ENCODE data around the gene AGPAT1. TPM values are rescaled to one million over a fixed set of nuclear protein-coding genes. Genes with fewer than 3 reads are reported as not detected.

Gene AGPAT1
- polyA plus RNA-seq, 2 of the 4 experiments (the other 2 are of a cell fraction), result 29.4 to 40.6 TPM

GRCh38 chr6:32147401-32148132 lies 28.3 kb downstream of the AGPAT1 start:
- CTCF ChIA-PET, result interaction anchor here (4.2 kb wide), 1 partner anchor 29 kb away, joined by 15 read pairs; no protein-coding TSS in a partner anchor
- peaks cover 8% of the 10 kb centered on the region; the same call in 2 of the 3 replicates for H3K4me1 ChIP-seq
- DNase-seq (ENCODE audit: low read depth in 1 of 2, low spot score in 1 of 2), result no peak
- H3K4me3 ChIP-seq, result no peak overlapping the region
- no peak overlapping the region for H3K4me2 ChIP-seq
- TF ChIP-seq RAD21 (conservative IDR thresholded peaks at IDR 0.05 in 1 of 2, IDR thresholded peaks at IDR 0.05 in 1 of 2) (0 out of 5 replicates have a peak, but pooled peaks of 1 of the 2 experiments have one; percentile 16), NPAS2 (CRISPR knock-in tag; IDR thresholded peaks at IDR 0.05; ENCODE audit: borderline replicate concordance) (no peak)
- H3K27ac ChIP-seq, result no peak overlapping the region
- WGBS (ENCODE audit: missing lambda C conversion rate), result 90% methylated on average over 4 of the region's 4 CpGs
- peak in 1 of 2 experiments; percentile 52; a peak in 3 of 6 replicates for ATAC-seq
- no peak for FAIRE-seq
- no peaks in the 10 kb centered on the region for H3K9me3 ChIP-seq
- POLR2A ChIA-PET, result no interaction called here

DNA sequence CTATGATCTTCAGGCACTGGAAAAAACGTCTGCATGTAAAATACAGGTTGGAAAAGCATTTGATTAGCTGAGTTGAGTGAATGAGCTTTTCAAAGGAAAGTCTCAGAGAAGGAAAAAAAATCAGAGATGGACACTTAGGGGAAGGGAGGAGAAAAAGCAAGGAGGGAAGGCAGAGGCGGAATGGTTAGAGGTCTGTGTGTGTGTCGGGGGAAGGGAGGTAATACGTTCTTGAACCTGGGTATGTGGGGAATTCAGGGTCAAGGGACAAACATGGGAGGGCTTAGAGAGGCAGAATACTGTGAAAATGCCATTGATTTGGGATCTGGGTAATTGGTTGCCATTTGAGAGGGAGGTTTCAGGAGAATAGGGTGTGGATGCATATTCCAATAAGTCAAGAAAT lies 29.2 kb downstream of the AGPAT1 start:
- Histone ChIP-seq H3K9me3 (no peaks in the 10 kb centered on the region), H3K4me2 (peak overlapping the region; percentile 16; the same call in 1 of the 3 replicates), H3K27ac (peak overlapping the region; percentile 55 to 65; a peak in 4 of 6 replicates), H3K4me1 (peaks cover 8% of the 10 kb centered on the region; the same call in 2 of the 3 replicates), H3K4me3 (no peak overlapping the region)
- TF ChIP-seq EHMT2 (IDR thresholded peaks at IDR 0.05; ENCODE audit: low read depth) (no peak), JUNB (IDR thresholded peaks at IDR 0.05) (no peak), ZC3H11A (IDR thresholded peaks at IDR 0.05) (no peak), RCOR1 (IDR thresholded peaks at IDR 0.05; ENCODE audit: low read depth, low read length) (no peak), KDM1A (IDR thresholded peaks at IDR 0.05; ENCODE audit: low read depth) (no peak), ZNF302 (CRISPR knock-in tag; IDR thresholded peaks at IDR 0.05) (no peak), CHD2 (IDR thresholded peaks at IDR 0.05; ENCODE audit: low read length, partially characterized antibody) (no peak), ZFP36 (IDR thresholded peaks at IDR 0.05; ENCODE audit: borderline replicate concordance, partially characterized antibody) (no peak), ELK1 (IDR thresholded peaks at IDR 0.05; ENCODE audit: low read depth, low read length) (no peak), NPAS2 (CRISPR knock-in tag; IDR thresholded peaks at IDR 0.05; ENCODE audit: borderline replicate concordance) (no peak), RFX5 (IDR thresholded peaks at IDR 0.05) (no peak), CEBPB (IDR thresholded peaks at IDR 0.05) (no peak), EP300 (IDR thresholded peaks at IDR 0.05) (no peak), MYC (IDR thresholded peaks at IDR 0.05; ENCODE audit: borderline replicate concordance, low read length) (no peak), PHF8 (IDR thresholded peaks at IDR 0.05; ENCODE audit: borderline replicate concordance, low read depth) (no peak), RAD21 (conservative IDR thresholded peaks at IDR 0.05 in 1 of 2, IDR thresholded peaks at IDR 0.05 in 1 of 2) (no peak), GATA3 (IDR thresholded peaks at IDR 0.05; ENCODE audit: borderline replicate concordance) (no peak), HOXB13 (CRISPR knock-in tag; IDR thresholded peaks at IDR 0.05; ENCODE audit: low read depth) (no peak)
- TF ChIP-seq, protein P1, sequence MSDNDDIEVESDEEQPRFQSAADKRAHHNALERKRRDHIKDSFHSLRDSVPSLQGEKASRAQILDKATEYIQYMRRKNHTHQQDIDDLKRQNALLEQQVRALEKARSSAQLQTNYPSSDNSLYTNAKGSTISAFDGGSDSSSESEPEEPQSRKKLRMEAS (IDR thresholded peaks at IDR 0.05), result no peak
- TF ChIP-seq, protein P2, sequence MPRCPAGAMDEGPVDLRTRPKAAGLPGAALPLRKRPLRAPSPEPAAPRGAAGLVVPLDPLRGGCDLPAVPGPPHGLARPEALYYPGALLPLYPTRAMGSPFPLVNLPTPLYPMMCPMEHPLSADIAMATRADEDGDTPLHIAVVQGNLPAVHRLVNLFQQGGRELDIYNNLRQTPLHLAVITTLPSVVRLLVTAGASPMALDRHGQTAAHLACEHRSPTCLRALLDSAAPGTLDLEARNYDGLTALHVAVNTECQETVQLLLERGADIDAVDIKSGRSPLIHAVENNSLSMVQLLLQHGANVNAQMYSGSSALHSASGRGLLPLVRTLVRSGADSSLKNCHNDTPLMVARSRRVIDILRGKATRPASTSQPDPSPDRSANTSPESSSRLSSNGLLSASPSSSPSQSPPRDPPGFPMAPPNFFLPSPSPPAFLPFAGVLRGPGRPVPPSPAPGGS (IDR thresholded peaks at IDR 0.05), result no peak
- ChIA-PET CTCF (interaction anchor here (4.2 kb wide), 1 partner anchor 29 kb away, joined by 15 read pairs; no protein-coding TSS in a partner anchor), POLR2A (no interaction called here)
- 57% methylated on average over 4 of the region's 4 CpGs for WGBS (ENCODE audit: missing lambda C conversion rate)
- FAIRE-seq (no peak), DNase-seq (ENCODE audit: low read depth in 1 of 2, low spot score in 1 of 2) (no peak), ATAC-seq (no peak)
